ENCODE results near the gene SLC6A18.
"Not testable (repeated sequence)": the region's sequence is repeated elsewhere in the genome, so short reads cannot be mapped to it uniquely, and the experiment has no call there.

Gene SLC6A18

GRCh38 chr5:1281038-1281882, 56.1 kb downstream of the SLC6A18 start:
- no peak for DNase-seq (ENCODE audit: low read depth, low spot score)
- in situ Hi-C loops (cut with HindIII; ENCODE audit: low sequenced_read_pairs) = no loop called here
- no peak for TF ChIP-seq CTCF (IDR thresholded peaks at IDR 0.05; ENCODE audit: low read depth, low read length)
- no peak overlapping the region for H3K4me3 ChIP-seq (ENCODE audit: low read depth, low read length)

GRCh38 chr5:1282131-1282992, 57.2 kb downstream of the SLC6A18 start:
- no peak for DNase-seq (ENCODE audit: low read depth, low spot score)
- in situ Hi-C loops (cut with HindIII; ENCODE audit: low sequenced_read_pairs) = no loop called here

GRCh38 chr5:1282993-1283728, 58.0 kb downstream of the SLC6A18 start:
- H3K4me3 ChIP-seq (ENCODE audit: low read depth, low read length); in situ Hi-C loops (cut with HindIII; ENCODE audit: low sequenced_read_pairs); DNase-seq (ENCODE audit: low read depth, low spot score): not testable (repeated sequence)

More at GRCh38 chr5:1282131-1282992, 57.2 kb downstream of the SLC6A18 start:
- no peak overlapping the region for H3K4me3 ChIP-seq (ENCODE audit: low read depth, low read length)
- no peak for TF ChIP-seq CTCF (IDR thresholded peaks at IDR 0.05; ENCODE audit: low read depth, low read length)

- H3K4me3 ChIP-seq (ENCODE audit: low read depth, low read length); in situ Hi-C loops (cut with HindIII; ENCODE audit: low sequenced_read_pairs); DNase-seq (ENCODE audit: low read depth, low spot score): not testable (repeated sequence)
These were observed 58.5 kb downstream of the SLC6A18 start for GRCh38 chr5:1283729-1284041.

GRCh38 chr5:1284336-1284970, 59.3 kb downstream of the SLC6A18 start:
- DNase-seq (ENCODE audit: low read depth, low spot score); in situ Hi-C loops (cut with HindIII; ENCODE audit: low sequenced_read_pairs); H3K4me3 ChIP-seq (ENCODE audit: low read depth, low read length): not testable (repeated sequence)

- DNase-seq (ENCODE audit: low read depth, low spot score) = no peak
- no peak for TF ChIP-seq CTCF (IDR thresholded peaks at IDR 0.05; ENCODE audit: low read depth, low read length)
- in situ Hi-C loops (cut with HindIII; ENCODE audit: low sequenced_read_pairs) = no loop called here
- H3K4me3 ChIP-seq (ENCODE audit: low read depth, low read length) = no peak overlapping the region
These were observed 60.0 kb downstream of the SLC6A18 start for GRCh38 chr5:1285141-1285540.

- no peak for TF ChIP-seq CTCF (IDR thresholded peaks at IDR 0.05; ENCODE audit: low read depth, low read length)
- in situ Hi-C loops (cut with HindIII; ENCODE audit: low sequenced_read_pairs) = no loop called here
- H3K4me3 ChIP-seq (ENCODE audit: low read depth, low read length) = no peak overlapping the region
- DNase-seq (ENCODE audit: low read depth, low spot score) = no peak
These were observed 60.7 kb downstream of the SLC6A18 start for GRCh38 chr5:1285883-1286291.

Data from astrocyte of the spinal cord (primary cell).